ENCODE results near the gene ZFP69B.

DNA sequence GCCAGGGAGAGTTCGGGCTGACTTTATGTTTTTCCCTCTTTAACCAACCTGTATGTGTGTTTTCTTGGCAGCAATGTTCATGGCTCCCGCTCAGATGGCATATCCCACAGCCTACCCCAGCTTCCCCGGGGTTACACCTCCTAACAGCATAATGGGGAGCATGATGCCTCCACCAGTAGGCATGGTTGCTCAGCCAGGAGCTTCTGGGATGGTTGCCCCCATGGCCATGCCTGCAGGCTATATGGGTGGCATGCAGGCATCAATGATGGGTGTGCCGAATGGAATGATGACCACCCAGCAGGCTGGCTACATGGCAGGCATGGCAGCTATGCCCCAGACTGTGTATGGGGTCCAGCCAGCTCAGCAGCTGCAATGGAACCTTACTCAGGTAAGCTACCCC lies 33.6 kb upstream of the ZFP69B start:
- TF ChIP-seq ATF2 (tag by site-specific recombination; IDR thresholded peaks at IDR 0.05; ENCODE audit: low read depth) (no peak), CTCF (tag by site-specific recombination; IDR thresholded peaks at IDR 0.05) (no peak), ZNF530 (tag by site-specific recombination; IDR thresholded peaks at IDR 0.05; ENCODE audit: low read depth) (no peak), FEZF1 (tag by site-specific recombination; IDR thresholded peaks at IDR 0.05) (no peak), ZNF184 (tag by site-specific recombination; IDR thresholded peaks at IDR 0.05) (no peak), KLF10 (tag by site-specific recombination; IDR thresholded peaks at IDR 0.05) (no peak), ZSCAN30 (tag by site-specific recombination; IDR thresholded peaks at IDR 0.05) (no peak), ZNF610 (tag by site-specific recombination; IDR thresholded peaks at IDR 0.05; ENCODE audit: borderline replicate concordance) (no peak), SALL2 (tag by site-specific recombination; IDR thresholded peaks at IDR 0.05; ENCODE audit: borderline replicate concordance) (no peak), ZBTB21 (tag by site-specific recombination; IDR thresholded peaks at IDR 0.05) (no peak), ZNF398 (tag by site-specific recombination; IDR thresholded peaks at IDR 0.05) (no peak), ZSCAN5A (tag by site-specific recombination; IDR thresholded peaks at IDR 0.05) (no peak)
- TF ChIP-seq, protein P1, sequence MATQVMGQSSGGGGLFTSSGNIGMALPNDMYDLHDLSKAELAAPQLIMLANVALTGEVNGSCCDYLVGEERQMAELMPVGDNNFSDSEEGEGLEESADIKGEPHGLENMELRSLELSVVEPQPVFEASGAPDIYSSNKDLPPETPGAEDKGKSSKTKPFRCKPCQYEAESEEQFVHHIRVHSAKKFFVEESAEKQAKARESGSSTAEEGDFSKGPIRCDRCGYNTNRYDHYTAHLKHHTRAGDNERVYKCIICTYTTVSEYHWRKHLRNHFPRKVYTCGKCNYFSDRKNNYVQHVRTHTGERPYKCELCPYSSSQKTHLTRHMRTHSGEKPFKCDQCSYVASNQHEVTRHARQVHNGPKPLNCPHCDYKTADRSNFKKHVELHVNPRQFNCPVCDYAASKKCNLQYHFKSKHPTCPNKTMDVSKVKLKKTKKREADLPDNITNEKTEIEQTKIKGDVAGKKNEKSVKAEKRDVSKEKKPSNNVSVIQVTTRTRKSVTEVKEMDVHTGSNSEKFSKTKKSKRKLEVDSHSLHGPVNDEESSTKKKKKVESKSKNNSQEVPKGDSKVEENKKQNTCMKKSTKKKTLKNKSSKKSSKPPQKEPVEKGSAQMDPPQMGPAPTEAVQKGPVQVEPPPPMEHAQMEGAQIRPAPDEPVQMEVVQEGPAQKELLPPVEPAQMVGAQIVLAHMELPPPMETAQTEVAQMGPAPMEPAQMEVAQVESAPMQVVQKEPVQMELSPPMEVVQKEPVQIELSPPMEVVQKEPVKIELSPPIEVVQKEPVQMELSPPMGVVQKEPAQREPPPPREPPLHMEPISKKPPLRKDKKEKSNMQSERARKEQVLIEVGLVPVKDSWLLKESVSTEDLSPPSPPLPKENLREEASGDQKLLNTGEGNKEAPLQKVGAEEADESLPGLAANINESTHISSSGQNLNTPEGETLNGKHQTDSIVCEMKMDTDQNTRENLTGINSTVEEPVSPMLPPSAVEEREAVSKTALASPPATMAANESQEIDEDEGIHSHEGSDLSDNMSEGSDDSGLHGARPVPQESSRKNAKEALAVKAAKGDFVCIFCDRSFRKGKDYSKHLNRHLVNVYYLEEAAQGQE (tag by site-specific recombination; IDR thresholded peaks at IDR 0.05) = no peak
